Anterior cingulate cortex (tissue), 58 donors: ENCODE results near the gene BBS4.
"Not testable (repeated sequence)": the region's sequence is repeated elsewhere in the genome, so short reads cannot be mapped to it uniquely, and the experiment has no call there.

Experiments
- DNase-seq, 58 donors: peaks; one replicate each; lab custom pipeline; 2025; lab: John Stamatoyannopoulos, UW

Gene BBS4

GRCh38 chr15:72698938-72699337, 12.9 kb downstream of the BBS4 start:
- DNase-seq, result no peak

- no peak for DNase-seq
Measured at GRCh38 chr15:72700076-72700475, 14.1 kb downstream of the BBS4 start.

- DNase-seq, result no peak
Measured at GRCh38 chr15:72706266-72706665, 20.3 kb downstream of the BBS4 start.

- DNase-seq, result not testable (repeated sequence)
Measured at GRCh38 chr15:72708551-72709303, 22.7 kb downstream of the BBS4 start.

- DNase-seq, result peak in 44 of 58 donors; percentile 0 to 72 (median 14)
Measured at GRCh38 chr15:72722071-72722696, 36.2 kb downstream of the BBS4 start.

- DNase-seq, result no peak
Measured at GRCh38 chr15:72724028-72724427, 38.0 kb downstream of the BBS4 start.

GRCh38 chr15:72725446-72725845, 39.4 kb downstream of the BBS4 start:
- no peak for DNase-seq

GRCh38 chr15:72725851-72726250, 39.8 kb downstream of the BBS4 start:
- DNase-seq, result not testable (repeated sequence)

GRCh38 chr15:72727154-72727553, 41.1 kb downstream of the BBS4 start:
- no peak for DNase-seq

- not testable (repeated sequence) for DNase-seq
Measured at GRCh38 chr15:72728249-72728648, 42.2 kb downstream of the BBS4 start.

GRCh38 chr15:72728821-72729220, 42.8 kb downstream of the BBS4 start:
- no peak for DNase-seq

GRCh38 chr15:72732086-72732485, 46.1 kb downstream of the BBS4 start:
- no peak for DNase-seq

- DNase-seq, result no peak
Measured at GRCh38 chr15:72732516-72732915, 46.5 kb downstream of the BBS4 start.

- DNase-seq, result no peak
Measured at GRCh38 chr15:72733941-72734738, 48.1 kb downstream of the BBS4 start.

- DNase-seq, result no peak
Measured at GRCh38 chr15:72735111-72735510, 49.1 kb downstream of the BBS4 start.

GRCh38 chr15:72737061-72737460, 51.1 kb downstream of the BBS4 start:
- DNase-seq, result no peak

GRCh38 chr15:72737723-72738122, 51.7 kb downstream of the BBS4 start:
- DNase-seq, result no peak

GRCh38 chr15:72740219-72740618, 54.2 kb downstream of the BBS4 start:
- no peak for DNase-seq

GRCh38 chr15:72749700-72750099, 63.7 kb downstream of the BBS4 start:
- no peak for DNase-seq

- peak in 5 of 58 donors; percentile 1 to 26 (median 4) for DNase-seq
Measured at GRCh38 chr15:72751751-72752455, 65.9 kb downstream of the BBS4 start.

GRCh38 chr15:72754096-72754495, 68.1 kb downstream of the BBS4 start:
- DNase-seq, result peak in 27 of 58 donors; percentile 5 to 63 (median 29)
